GM10266 (cell line): ENCODE measurements around the gene EGFL6.

ENCODE experiments used
- DNase-seq: peaks from one replicate; pipeline ENCODE4 v3.0.0; 2012; ENCODE audit errors: extremely low spot score
- TF ChIP-seq, protein P1 (sequence below): IDR thresholded peaks from 2 replicates; pipeline ENCODE4 v1.5.1; 2012; ENCODE audit warnings: mild to moderate bottlenecking, low read depth; ENCODE audit not compliant: control insufficient read depth, insufficient read depth; ENCODE audit errors: missing control alignments

Gene EGFL6

DNA sequence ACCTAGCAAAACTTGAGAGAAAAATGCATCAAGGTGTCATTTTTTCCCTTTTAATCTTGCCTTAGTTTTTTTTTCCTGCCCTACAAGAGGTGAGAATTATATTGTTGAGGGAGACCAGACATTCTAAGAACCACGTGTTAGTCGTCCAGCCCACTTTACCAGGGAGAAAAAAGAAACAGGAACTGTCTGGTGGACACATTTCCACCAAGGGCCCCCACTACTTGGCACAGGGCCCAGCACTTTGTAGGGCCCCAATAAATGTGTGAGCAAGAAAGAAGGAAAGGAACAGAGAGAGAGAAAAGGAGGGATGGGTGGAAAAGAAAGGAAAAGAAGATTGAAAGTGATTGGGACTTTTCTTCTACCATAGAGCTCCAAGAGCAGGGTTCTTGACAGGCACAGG, 3.9 kb upstream of the EGFL6 start:
- TF ChIP-seq, protein P1, sequence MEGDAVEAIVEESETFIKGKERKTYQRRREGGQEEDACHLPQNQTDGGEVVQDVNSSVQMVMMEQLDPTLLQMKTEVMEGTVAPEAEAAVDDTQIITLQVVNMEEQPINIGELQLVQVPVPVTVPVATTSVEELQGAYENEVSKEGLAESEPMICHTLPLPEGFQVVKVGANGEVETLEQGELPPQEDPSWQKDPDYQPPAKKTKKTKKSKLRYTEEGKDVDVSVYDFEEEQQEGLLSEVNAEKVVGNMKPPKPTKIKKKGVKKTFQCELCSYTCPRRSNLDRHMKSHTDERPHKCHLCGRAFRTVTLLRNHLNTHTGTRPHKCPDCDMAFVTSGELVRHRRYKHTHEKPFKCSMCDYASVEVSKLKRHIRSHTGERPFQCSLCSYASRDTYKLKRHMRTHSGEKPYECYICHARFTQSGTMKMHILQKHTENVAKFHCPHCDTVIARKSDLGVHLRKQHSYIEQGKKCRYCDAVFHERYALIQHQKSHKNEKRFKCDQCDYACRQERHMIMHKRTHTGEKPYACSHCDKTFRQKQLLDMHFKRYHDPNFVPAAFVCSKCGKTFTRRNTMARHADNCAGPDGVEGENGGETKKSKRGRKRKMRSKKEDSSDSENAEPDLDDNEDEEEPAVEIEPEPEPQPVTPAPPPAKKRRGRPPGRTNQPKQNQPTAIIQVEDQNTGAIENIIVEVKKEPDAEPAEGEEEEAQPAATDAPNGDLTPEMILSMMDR, result no peak
- DNase-seq, result no peak

DNA sequence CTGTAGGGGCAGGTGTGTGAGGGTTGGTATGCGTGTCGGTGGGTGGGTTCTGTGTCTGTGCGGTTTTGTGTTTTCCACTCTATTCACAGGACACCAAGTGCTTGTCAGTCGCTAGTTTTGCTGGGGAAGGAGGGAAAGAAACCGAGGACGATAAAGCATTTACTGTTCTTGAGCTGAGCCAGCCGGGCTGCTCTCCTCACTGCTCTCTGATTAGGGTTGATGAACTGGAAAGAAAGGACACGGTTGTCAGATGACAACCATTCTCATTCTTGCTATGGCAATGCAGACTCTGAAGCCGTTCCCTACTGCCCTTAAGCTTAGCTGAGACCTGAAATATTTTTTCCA, 832 bp downstream of the EGFL6 start:
- TF ChIP-seq, protein P1, result no peak
- no peak for DNase-seq

DNA sequence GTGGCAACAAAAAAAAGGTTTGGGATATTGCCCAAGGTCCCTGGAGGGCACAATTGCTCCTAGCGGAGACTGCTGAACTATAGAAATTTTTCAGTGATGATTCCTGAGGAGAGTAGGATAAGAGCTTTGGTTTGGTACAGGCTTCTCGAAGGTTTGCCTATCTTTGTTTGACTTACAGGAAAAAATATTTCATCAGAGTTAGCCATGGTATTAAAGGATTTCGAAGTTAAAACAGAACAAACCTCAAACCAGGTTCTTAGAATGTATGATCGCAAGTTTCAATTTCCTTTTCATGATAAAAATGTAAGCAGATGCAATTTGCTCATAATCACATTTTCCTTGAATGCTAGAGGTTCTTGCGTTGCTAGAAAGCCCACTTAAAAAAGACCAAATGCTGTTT, 1.7 kb downstream of the EGFL6 start:
- TF ChIP-seq, protein P1, result no peak
- DNase-seq, result no peak

DNA sequence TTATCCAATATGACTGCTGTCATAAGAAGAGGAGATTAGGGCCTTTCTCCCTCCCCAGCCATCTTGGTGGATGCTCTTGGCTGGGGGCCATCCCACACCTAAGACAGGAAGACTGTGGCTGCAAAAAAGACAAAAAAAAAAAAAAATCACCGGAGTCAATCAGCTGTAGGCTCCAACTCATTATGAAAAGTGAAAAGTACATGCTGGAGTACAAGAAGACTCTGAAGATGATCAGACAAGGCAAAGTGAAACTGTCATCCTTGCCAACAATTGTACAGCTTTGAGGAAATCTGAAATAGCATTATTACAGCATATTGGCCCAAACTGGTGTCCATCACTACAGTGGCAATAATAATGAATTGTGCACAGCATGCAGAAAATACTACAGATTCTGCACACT, 5.2 kb downstream of the EGFL6 start:
- DNase-seq, result peak; percentile 3
- TF ChIP-seq, protein P1, result no peak

DNA sequence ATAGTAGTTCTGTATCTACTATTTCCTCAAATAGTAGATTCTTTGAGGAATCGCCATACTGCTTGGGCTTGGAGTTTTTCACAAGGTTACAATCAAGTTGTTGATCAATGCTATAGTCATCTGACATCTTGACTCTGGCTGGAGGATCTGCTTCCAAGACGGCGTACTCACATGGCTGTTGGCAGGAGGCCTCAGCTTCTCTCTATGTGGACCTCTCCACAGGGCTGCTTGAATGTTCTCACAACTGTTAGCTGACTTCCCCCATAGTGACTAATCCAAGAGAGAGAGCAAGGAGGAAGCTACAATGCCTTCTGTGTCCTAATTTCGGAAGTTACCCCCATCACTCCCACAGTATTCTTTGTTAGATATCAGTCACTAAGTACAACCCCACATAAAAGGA, 10.3 kb downstream of the EGFL6 start:
- no peak for DNase-seq
- TF ChIP-seq, protein P1, result no peak

DNA sequence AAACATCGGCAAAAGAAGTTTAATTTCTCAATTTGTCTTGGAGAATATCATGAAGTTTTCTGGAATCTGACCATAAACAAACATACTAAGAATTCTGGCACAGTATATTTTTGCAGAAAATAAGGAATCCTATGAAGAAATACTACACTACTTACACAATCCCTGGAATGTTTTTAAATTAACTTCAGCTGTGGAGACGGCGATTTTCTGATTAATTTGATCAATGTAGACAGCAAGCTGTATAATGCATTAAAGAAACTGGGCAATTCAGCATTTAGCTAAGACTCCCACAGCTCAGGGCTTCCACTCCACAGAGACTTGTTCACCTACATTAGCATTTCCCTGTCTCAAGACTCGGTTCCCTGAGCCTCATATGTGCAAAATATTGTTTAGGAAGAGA, 12.2 kb downstream of the EGFL6 start:
- TF ChIP-seq, protein P1, result no peak
- no peak for DNase-seq

DNA sequence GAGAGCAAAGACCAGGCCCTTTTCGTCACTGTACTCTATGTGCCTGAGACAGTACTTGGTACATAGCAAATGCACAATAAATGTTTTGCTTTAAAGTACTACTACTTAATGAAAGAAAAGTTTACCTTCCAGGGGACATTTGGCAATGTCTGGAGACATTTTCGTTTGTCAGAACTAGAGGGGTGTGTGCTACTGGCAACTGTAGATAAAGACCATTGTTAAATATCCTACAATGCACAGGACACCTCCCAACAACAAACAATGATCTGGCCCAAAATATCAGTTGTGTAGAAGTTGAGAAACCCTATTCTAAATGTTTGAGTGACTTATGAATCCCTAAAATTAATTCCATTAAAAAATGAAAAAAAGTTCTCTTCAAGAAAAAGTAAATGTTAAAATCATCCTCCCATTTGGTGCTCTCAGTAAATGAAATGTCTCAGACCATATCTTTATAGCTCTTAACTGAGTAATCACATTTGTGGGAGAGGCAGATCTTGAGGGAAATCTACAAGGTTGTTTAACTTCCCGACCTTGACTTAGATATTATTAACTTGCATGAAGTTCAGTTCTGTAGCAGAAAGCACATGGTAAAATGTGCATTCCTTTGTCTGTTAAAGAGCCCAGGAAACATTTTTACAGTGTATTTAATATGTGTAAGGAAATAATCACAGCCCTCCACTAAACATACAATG, 18.5 kb downstream of the EGFL6 start:
- no peak for DNase-seq
- TF ChIP-seq, protein P1, result no peak
